Measurements from ENCODE around the gene ELMO1.

GRCh38 chr7:37425498-37425897 lies 23.2 kb downstream of the ELMO1 start:
- TF ChIP-seq, protein P1, sequence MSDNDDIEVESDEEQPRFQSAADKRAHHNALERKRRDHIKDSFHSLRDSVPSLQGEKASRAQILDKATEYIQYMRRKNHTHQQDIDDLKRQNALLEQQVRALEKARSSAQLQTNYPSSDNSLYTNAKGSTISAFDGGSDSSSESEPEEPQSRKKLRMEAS (IDR thresholded peaks at IDR 0.05), result no peak
- TF ChIP-seq, protein P2, sequence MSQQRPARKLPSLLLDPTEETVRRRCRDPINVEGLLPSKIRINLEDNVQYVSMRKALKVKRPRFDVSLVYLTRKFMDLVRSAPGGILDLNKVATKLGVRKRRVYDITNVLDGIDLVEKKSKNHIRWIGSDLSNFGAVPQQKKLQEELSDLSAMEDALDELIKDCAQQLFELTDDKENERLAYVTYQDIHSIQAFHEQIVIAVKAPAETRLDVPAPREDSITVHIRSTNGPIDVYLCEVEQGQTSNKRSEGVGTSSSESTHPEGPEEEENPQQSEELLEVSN (IDR thresholded peaks at IDR 0.05; ENCODE audit: borderline replicate concordance, low read depth), result no peak

Measured in A549 (cell line).